ENCODE data around the gene RLN3. TPM values are rescaled to one million over a fixed set of nuclear protein-coding genes. Genes with fewer than 3 reads are reported as not detected.

RLN3 gene
- total RNA-seq, 1 experiment from 2014 or later: not detected

- H3K9ac ChIP-seq (ENCODE audit: low read length): peak overlapping the region; percentile 98
- peak; percentile 27 for ATAC-seq
- no peaks in the 10 kb centered on the region for H3K27me3 ChIP-seq (ENCODE audit: low read length)
- H3K9me3 ChIP-seq (ENCODE audit: low read length): no peaks in the 10 kb centered on the region
- peaks cover 7% of the 10 kb centered on the region for H3F3A ChIP-seq (ENCODE audit: low read length, unreplicated experiment)
- POLR2A ChIA-PET (ENCODE audit: unreplicated experiment): interaction anchor here (0.6 to 1.1 kb wide), 5 partner anchors 15 to 211 kb away, joined by 3 to 4 read pairs (median 3); partner anchors contain the start of genes DCAF15 and ZSWIM4
- no peaks in the 10 kb centered on the region for H3K9me2 ChIP-seq (replicated peaks; ENCODE audit: low read length)
- H3K4me1 ChIP-seq (ENCODE audit: insufficient read depth, low read length): peaks cover 13% of the 10 kb centered on the region
- H2AFZ ChIP-seq (ENCODE audit: low read length): peak overlapping the region; percentile 97
- DNase-seq: no peak
- H3K4me3 ChIP-seq (ENCODE audit: low read length): peak overlapping the region; percentile 84
- TSS peak; percentile 84 for BruUV-seq (replicated peaks)
- H3K36me3 ChIP-seq (ENCODE audit: low read depth, low read length): no peaks in the 10 kb centered on the region
- CTCF ChIA-PET: interaction anchor here (1.0 kb wide), 1 partner anchor 25 kb away, joined by 3 read pairs; the partner anchor contains the start of gene IL27RA
- H3K27ac ChIP-seq (ENCODE audit: low read length): peak overlapping the region; percentile 91
- intact Hi-C loops (cut with micrococcal nuclease): loop anchor here (2.0 kb wide), 1 partner anchor 74 kb away; no protein-coding TSS in a partner anchor
- H3K79me2 ChIP-seq (ENCODE audit: low read length): peaks cover 27% of the 10 kb centered on the region
- TF ChIP-seq EZH2 (IDR thresholded peaks at IDR 0.05; ENCODE audit: low read length, unreplicated experiment) (no peak), EZH2phosphoT487 (IDR thresholded peaks at IDR 0.05; ENCODE audit: borderline replicate concordance, low read length) (no peak), CTCF (conservative IDR thresholded peaks at IDR 0.05; ENCODE audit: low read depth, low read length) (no peak)
- no peaks in the 10 kb centered on the region for H4K20me1 ChIP-seq (ENCODE audit: low read length)
- peak overlapping the region; percentile 85 for H3K4me2 ChIP-seq (ENCODE audit: low read length)
Observed at GRCh38 chr19:14006766-14007562, 21.0 kb upstream of the RLN3 start.

- Histone ChIP-seq H2AFZ (ENCODE audit: low read length) (no peak overlapping the region), H3K4me1 (ENCODE audit: insufficient read depth, low read length) (peaks cover 5% of the 10 kb centered on the region), H3K27ac (ENCODE audit: low read length) (no peak overlapping the region), H3K9me3 (ENCODE audit: low read length) (no peaks in the 10 kb centered on the region), H3K9ac (ENCODE audit: low read length) (no peak overlapping the region), H3K4me2 (ENCODE audit: low read length) (no peak overlapping the region), H3K4me3 (ENCODE audit: low read length) (no peak overlapping the region), H3K27me3 (ENCODE audit: low read length) (no peaks in the 10 kb centered on the region), H3F3A (ENCODE audit: low read length, unreplicated experiment) (no peaks in the 10 kb centered on the region), H3K79me2 (ENCODE audit: low read length) (no peaks in the 10 kb centered on the region), H3K9me2 (replicated peaks; ENCODE audit: low read length) (no peaks in the 10 kb centered on the region), H4K20me1 (ENCODE audit: low read length) (no peaks in the 10 kb centered on the region), H3K36me3 (ENCODE audit: low read depth, low read length) (no peaks in the 10 kb centered on the region)
- ATAC-seq (no peak), DNase-seq (no peak)
- intact Hi-C loops (cut with micrococcal nuclease): no loop called here
- TF ChIP-seq EZH2phosphoT487 (IDR thresholded peaks at IDR 0.05; ENCODE audit: borderline replicate concordance, low read length) (no peak), EZH2 (IDR thresholded peaks at IDR 0.05; ENCODE audit: low read length, unreplicated experiment) (no peak), CTCF (conservative IDR thresholded peaks at IDR 0.05; ENCODE audit: low read depth, low read length) (no peak)
- POLR2A ChIA-PET (ENCODE audit: unreplicated experiment): no interaction called here
- CTCF ChIA-PET: no interaction called here
- no TSS peak for BruUV-seq (replicated peaks)
Observed at GRCh38 chr19:14012378-14012915, 15.5 kb upstream of the RLN3 start.

All from PC-3 (cell line).